ENCODE data around the gene ERBB4. TPM values are rescaled to one million over a fixed set of nuclear protein-coding genes. Genes with fewer than 3 reads are reported as not detected.

ERBB4 gene
- total and polyA plus RNA-seq, 2 of the 8 experiments (the other 6 are each of a cell fraction or from before 2014, with no cell fraction given) = 0.34 to 1.3 TPM

GRCh38 chr2:211833582-211834279, 704.9 kb downstream of the ERBB4 start (continued):
- TF ChIP-seq CHD7 (IDR thresholded peaks at IDR 0.05; ENCODE audit: insufficient replicate concordance, low read length) = no peak
- TF ChIP-seq SAP30 (IDR thresholded peaks at IDR 0.05; ENCODE audit: insufficient read depth, insufficient replicate concordance, low read length) = no peak
- TF ChIP-seq HDAC6 (IDR thresholded peaks at IDR 0.05; ENCODE audit: low read depth, low read length) = no peak
- TF ChIP-seq KDM1A (IDR thresholded peaks at IDR 0.05; ENCODE audit: borderline replicate concordance, low read length) = no peak
- TF ChIP-seq, protein P1, sequence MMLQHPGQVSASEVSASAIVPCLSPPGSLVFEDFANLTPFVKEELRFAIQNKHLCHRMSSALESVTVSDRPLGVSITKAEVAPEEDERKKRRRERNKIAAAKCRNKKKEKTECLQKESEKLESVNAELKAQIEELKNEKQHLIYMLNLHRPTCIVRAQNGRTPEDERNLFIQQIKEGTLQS (IDR thresholded peaks at IDR 0.05; ENCODE audit: insufficient read depth, low read depth, low read length) = no peak
- TF ChIP-seq FOSL1 (IDR thresholded peaks at IDR 0.05; ENCODE audit: insufficient read depth, low read depth, low read length) = no peak
